BJ (cell line): ENCODE measurements around the gene PDLIM7. TPM values are rescaled to one million over a fixed set of nuclear protein-coding genes. Genes with fewer than 3 reads are reported as not detected.

Experiments
- CTCF ChIA-PET: fragments of 350-600 bp; formaldehyde crosslinking; extraction: SDS; loops from one replicate; lab custom pipeline; 2021; ENCODE audit warnings: antibody characterized with exemption, inconsistent platforms; lab: Yijun Ruan, JAX
- POLR2A ChIA-PET: fragments of 300-600 bp; sonication (Branson Sonifier 250); formaldehyde crosslinking; extraction: SDS; loops from one replicate; lab custom pipeline; 2021; ENCODE audit warnings: antibody characterized with exemption; lab: Charles Lee
- DNase-seq: peaks from one replicate; pipeline ENCODE4 v3.0.0-alpha.2; 2011; ENCODE audit warnings: low read depth
- H3K27me3 ChIP-seq: 2 replicates; pipeline ENCODE4 v1.6.0; 2011; ENCODE audit warnings: low read length; ENCODE audit not compliant: control insufficient read depth, insufficient read depth
- H3K36me3 ChIP-seq: 2 replicates; pipeline ENCODE4 v1.5.1; 2011; ENCODE audit warnings: low read length; ENCODE audit not compliant: control insufficient read depth, insufficient read depth
- H3K4me3 ChIP-seq: 2 replicates; pipeline ENCODE4 v1.5.1; 2011; ENCODE audit warnings: low read depth, mild to moderate bottlenecking, control low read depth, low read length
- CTCF ChIP-seq: IDR thresholded peaks from 2 replicates; pipeline ENCODE4 v1.5.1; 2011; ENCODE audit warnings: low read depth, mild to moderate bottlenecking, control low read depth, inconsistent platforms, low read length, moderate library complexity; ENCODE audit not compliant: insufficient read depth
- polyA plus RNA-seq: library from polyadenylated mRNA; depleted of rRNA; stranded (reverse); fragments of >200 nt; gene quantifications from 2 replicates; pipeline ENCODE4 v1.2.3, GENCODE V29; 2011

Gene PDLIM7
- polyA plus RNA-seq, 1 experiment: 624 TPM

GRCh38 chr5:177473443-177474001 is 23.9 kb downstream of the PDLIM7 start, which contains the start of gene DBN1:
Gene DBN1, minus strand, starts transcription at chr5:177473634. Its CDS starts 113 bp downstream, at chr5:177473521.
- TF ChIP-seq CTCF: no peak
- ChIA-PET CTCF (interaction anchor here (0.6 to 6.3 kb wide), 6 partner anchors 16 to 155 kb away, joined by 3 to 35 read pairs (median 10); no protein-coding TSS in a partner anchor), POLR2A (no interaction called here)
- no peak for DNase-seq
- Histone ChIP-seq H3K27me3 (no peaks in the 10 kb centered on the region), H3K36me3 (0 out of 2 replicates have a peak, but pooled peaks cover 5% of the 10 kb centered on the region), H3K4me3 (peak within 1 kb of the TSS; percentile 54)

DNA sequence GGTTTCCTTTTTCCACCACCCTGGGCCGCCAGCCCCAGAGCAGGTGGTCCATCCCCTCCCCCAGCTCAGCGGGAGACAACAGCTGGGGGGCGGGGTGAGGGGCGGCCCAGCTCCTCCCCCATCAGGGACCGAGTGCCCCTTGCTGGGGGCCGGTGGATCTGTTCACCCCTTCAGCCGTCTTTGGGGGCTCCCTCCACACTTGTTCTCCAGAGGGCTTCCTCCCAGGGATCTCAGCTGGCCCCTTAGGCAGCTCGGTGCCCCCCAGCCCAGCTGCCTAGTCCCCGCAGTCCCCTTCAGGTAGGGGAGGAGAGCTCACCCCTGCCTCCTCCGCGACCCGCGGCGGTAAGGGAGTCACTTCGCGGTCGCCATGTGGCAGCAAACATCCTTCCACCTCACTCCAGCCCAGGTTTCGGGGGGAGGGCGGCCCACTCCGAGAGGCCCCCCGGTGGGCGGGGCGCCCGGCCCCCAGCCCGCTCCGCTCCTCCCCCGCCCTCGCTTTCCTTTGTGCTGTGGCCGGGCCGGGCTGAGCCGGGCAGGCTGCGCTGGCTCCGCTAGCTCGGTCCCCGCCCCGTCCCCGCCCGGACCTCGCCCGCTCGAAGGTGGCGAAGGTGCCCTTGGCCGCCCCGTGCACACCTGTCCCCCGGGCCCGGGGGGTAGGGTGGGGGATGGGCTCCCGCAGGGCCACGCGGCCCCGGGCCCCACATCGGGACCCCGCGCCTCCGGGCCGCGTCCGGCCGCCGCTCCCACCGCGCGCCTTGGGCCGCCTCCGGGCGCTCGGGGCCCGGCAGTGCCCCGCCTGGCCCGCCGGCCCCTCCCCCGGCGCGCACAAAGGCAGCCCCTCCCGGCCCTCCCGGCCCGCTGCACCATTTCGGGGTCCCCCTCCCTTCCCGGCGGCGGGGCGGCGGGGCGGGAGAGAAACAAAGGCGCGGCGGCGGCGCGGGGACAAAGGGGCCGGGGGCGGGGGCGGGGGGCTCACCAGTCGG is 24.7 kb downstream of the PDLIM7 start:
- peaks cover 10% of the 10 kb centered on the region for H3K36me3 ChIP-seq
- CTCF ChIA-PET: interaction anchor here (0.7 to 6.3 kb wide), 9 partner anchors 13 to 154 kb away, joined by 3 to 35 read pairs (median 6); no protein-coding TSS in a partner anchor
- H3K4me3 ChIP-seq: peak overlapping the region; percentile 54
- no peaks in the 10 kb centered on the region for H3K27me3 ChIP-seq
- POLR2A ChIA-PET: interaction anchor here (1.5 kb wide), 1 partner anchor 23 kb away, joined by 6 read pairs; no protein-coding TSS in a partner anchor
- DNase-seq: no peak
- TF ChIP-seq CTCF: no peak

DNA sequence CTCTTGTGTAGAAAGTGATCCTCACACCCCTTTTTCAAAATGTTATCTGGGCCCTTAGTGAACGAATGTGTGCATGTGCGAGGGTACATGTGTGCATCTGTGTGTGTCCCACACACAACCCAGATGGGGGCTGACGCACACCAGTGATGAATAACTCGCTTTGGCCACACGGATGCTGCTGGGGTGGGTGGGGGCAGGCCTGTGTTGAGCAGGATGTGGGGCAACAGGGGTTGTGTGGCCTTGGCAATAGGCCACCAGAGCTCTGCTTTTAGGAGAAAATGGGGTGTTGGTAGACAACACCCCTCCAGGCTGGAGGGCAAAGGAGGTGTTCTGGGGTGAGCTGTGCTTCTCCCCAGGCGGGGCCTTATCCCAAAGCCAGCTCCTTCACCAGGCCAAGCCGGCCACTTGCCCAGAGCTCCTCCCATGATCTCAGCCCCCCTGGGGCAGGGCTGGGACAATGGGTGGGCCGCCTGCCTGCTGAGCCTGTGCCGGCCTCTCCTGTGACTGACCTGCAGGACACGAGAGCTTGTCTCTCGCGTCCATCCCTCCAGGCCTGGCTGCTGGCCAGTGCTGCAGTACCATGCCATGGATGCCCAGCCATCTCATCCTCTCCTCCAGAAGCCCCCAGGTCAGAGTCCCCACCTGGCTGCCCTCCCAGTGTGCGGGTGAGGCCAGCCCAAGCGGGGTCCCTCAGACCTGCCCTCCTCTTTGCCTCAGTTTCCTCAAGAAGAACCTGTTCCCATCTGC is 25.6 kb downstream of the PDLIM7 start:
- ChIA-PET POLR2A (interaction anchor here (1.5 kb wide), 1 partner anchor 23 kb away, joined by 6 read pairs; no protein-coding TSS in a partner anchor), CTCF (interaction anchor here (0.7 to 6.3 kb wide), 8 partner anchors 12 to 82 kb away, joined by 3 to 35 read pairs (median 7); no protein-coding TSS in a partner anchor)
- Histone ChIP-seq H3K36me3 (peaks cover 19% of the 10 kb centered on the region), H3K27me3 (no peaks in the 10 kb centered on the region), H3K4me3 (peak overlapping the region; percentile 54)
- TF ChIP-seq CTCF: no peak
- no peak for DNase-seq

DNA sequence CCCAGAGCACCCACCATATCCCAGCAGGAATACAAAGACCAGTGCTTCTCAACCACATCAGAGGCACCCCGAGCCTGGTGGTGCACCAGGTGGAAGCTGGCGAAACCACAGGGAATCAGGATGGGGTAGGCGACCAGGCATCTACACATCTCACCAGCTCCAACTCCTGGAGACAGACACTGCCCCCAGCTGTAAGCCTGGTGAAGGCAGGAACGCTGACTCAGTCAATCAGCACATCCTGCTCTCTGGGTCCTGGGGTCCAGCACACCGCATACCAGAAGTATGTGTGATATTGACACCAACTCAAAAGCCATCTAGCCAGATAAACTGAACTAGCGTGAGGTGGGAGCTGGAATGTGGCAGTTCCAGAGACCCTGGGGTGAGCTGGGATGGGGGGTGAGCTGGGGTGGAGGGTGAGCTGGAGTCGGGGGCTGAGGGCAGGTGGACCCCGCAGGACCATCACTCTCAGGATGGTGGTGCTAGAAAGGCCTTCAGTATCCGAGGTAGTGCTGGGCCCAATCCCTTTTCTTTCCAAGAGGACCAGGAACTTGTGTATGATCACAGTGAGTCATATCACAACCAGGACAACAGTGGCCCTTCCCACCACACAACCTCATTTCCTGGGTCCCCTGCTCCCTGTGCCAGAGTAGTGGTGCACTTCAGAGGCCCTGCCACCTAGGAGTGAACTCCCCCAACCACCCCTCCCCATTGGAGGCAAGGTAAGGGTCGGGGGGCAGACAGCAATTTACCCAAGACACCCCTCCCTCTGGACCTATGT is 26.5 kb downstream of the PDLIM7 start:
- peaks cover 27% of the 10 kb centered on the region for H3K36me3 ChIP-seq
- no peaks in the 10 kb centered on the region for H3K27me3 ChIP-seq
- H3K4me3 ChIP-seq: no peak overlapping the region
- no peak for DNase-seq
- POLR2A ChIA-PET: interaction anchor here (1.5 kb wide), 1 partner anchor 24 kb away, joined by 6 read pairs; no protein-coding TSS in a partner anchor
- CTCF ChIA-PET: interaction anchor here (1.0 to 6.3 kb wide), 8 partner anchors 11 to 67 kb away, joined by 3 to 35 read pairs (median 12); no protein-coding TSS in a partner anchor
- no peak for TF ChIP-seq CTCF
